Stimulated activated CD8-positive, alpha-beta memory T cell treated with anti-CD3 and anti-CD28 coated beads, Interleukin-2, amount 100 ng/mL, for 48 hours (primary cell): ENCODE results near the gene CAMK1D.

Source experiments
- DNase-seq, 2 donors: peaks; one replicate each; pipeline ENCODE4 v3.0.0-alpha.2; 2020; ENCODE audit warnings: low read depth in 2 of 2

CAMK1D gene

DNA sequence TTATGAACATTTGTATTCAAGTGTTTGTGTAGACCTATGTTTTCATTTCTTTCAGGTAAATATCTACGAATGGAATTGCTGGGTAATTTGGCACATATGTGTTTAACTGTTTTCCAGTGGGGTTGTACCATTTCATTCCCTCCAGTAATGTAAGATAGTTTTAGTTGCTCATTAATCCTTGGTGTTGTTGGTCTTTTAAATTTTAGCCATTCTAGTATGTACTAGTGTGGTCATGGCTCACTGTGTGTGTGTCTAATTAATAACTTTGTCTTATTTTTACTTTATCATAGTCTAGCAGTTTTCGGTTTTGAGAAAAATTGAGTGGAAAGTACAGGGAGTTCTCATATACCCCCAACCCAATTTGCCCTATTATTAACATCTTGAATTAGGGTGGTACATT, 278.8 kb downstream of the CAMK1D start:
- no peak for DNase-seq

DNA sequence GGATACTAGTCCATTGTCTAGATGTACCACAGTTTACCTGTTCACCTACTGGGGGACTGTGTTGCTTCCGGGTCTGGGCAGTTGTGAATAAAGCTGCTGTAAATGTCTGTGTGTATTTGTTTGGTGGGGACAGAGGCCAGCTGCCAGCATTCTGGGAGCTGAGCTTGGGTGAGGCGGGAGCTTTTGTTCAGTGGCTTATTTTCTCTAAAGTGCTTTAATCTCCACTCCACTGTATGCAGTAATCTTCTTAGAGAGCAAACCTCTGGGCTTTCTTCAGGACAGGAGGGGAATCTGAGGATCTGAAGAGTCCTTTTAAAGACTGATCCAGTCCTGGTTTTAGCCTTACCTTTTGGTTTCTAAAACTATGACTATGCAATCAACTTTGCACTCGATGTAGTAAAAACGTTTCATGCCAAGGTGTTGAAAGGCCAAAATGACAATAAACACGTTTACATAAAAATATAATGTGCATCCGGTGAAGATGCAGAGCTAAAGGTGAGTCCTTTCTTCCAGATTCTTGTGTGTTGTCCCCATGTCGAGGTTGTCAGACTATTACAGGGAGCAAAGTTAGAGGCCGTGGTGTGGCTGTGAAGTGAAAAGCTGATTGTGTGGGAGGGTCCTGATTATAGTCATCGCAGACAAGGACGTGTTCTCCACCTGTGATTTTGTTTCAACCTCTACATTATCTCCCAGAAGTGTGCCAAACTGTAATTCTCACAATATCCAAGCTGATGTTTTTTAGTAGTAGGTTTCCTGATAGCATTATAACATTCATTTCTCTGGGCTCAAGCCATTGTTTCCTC, 279.8 kb downstream of the CAMK1D start:
- no peak for DNase-seq

DNA sequence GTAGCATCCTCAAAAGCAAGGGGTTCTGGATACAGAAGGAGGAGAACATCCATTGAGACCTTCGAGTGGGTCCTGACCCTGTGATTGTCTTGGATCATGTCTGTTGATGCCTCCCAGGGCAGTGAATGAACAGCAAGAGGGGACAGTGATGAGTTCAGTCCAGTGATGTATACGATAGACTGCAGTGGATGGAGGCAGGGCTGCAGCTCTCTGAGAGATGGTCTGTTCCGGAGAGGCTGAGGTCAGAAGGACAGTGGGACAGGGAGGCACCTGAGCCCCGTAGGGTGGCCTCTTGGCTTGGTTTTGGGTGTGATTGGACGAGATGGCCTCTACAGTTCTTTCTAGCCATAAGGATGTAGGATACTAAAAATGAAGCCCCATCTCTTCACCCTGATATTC, 280.4 kb downstream of the CAMK1D start:
- DNase-seq = no peak

DNA sequence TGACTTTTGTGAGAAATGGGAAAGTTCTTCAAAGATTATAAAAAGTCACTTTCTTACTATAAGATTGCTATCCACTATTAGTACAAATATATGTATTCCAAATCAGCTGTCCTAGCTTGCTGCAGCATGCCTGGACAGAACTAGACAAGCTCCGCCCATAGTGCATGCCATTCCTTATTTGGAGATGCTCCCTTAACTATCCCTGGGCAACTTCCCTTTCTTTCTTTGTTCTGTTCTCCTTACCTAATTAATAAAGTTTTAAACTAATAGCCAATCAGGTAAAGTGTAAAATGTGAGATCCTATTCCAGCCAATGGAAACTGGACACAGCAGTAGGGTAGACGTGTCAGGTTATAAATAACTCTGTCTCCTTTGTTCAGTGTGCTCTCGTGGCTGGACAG, 281.9 kb downstream of the CAMK1D start:
- DNase-seq = no peak

DNA sequence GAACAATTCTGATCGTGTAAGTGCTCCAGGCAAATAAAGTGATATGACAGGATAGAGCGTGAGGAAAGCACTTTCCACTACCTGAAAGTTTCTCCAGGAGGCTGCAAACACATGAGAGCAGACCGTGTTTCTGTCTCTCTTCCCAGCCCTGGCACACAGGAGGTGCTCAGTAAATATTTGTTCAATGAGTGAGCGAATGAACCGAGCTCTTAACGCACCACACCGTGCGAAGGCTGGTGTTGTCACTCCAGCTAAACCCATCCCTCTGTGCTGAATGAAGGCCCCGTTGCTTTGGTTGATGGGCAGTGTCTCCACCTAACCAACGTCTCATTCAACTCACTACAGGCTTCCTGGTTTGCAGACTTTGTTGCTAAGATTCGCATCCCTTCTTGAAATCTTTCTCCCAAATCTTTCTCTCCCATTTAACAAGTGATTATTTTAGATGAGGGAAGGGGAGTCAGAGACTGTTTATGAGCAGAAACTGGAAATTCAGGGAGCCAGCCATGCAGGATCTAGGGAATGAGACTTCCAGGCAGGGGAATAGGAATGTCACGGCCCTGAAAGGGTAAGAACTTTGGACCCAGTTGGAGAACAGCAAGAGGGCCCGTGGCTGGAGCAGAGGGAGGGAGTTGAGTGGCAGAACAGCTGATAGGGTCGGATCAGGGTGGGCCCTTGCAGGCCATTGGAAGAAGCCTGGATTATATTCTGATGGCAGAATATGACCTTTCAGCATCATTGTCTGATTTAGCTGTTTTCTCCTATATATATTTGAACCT, 282.6 kb downstream of the CAMK1D start:
- no peak for DNase-seq

DNA sequence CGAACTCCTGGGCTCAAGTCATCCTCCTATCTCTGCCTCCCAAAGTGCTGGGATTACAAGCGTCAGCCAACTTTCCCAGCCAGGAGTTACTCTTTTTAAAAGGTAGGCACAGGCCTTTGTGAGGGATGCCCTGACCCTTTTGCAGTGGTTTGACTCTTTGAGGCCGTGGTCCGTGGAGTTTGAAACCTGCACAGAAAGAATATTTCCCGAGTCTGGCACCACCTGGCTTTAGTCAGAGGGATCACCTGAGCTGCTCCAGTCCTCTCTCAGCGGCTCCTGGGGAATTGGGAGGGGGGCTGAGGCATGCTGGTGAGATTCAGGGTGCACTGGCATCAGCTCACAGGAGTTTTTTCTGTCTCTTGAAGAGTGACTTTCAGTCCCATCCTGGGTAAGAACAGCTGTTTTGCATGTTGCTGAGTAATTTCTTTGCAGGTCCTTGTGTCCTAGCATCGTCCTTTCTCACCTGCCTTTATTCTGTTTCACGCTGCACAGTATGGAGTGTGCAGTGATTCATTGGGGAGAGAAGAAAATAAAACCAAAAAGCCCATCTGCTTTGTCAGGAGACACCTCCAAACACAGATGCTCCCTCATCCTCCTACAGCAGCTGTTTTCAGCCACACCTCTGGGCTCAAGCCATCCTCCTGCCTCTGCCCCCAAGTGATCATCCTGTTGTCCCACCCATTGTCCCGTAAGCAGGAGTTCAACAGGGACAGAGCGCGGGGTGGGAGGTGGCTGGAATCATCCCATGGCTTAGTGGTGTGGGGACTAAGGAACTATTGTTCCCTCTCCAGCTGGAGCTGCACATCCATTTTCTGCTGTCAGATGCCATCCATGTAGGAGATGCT, 284.7 kb downstream of the CAMK1D start:
- no peak for DNase-seq

DNA sequence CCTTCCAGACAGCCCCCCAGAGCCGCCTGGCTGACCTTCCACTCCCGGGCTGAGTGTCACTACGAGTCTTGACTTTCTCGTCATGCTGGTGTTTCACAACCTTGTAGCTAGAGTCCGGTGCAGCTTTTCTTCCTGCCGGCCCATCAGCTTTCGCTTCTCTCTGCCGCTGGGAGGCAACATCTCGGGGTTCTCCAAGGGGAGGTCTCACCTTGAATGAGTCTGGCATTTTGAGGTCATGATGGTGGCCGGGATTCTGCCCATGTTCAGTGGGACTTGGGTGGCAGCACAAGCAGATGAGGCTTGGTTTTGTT, 285.2 kb downstream of the CAMK1D start:
- DNase-seq = no peak

DNA sequence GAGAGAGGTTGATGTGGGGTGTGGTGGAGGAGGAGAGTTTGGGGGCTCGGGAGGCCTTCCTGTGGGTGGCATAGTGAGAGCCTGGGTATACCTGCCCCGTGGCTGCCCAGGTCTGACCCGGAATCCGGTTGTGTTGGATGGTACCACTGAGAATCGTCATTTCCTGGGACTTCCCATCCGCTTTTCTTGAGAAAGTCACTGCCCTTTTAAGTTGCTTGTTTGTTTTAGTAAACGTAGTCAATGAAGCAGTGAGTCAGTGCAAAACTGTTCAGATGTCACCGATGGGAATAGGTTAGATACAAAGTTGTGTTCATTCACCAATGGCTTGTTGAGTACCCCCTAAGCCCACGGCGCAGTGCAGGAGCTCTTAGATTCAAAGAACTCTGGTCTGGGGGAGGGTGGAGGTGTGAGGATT, 285.8 kb downstream of the CAMK1D start:
- DNase-seq = no peak

DNA sequence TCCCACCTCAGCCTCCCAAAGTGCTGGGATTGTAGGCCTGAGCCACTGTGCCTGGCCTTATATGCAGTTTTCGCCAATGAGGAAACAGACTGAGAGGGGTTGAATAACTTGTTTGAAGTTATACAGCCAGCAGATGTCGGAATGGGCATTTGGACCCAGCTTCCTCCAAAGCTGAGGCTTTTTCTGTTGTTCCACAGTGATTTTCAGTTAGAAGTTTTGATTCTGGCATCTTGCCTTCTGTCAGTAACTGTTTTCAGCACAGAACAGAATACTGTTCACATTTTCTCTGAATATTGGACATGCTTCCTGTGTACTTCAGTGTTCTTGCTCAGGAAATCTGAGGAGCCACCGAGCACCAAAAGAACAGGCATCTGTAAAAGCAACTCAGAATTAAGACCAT, 287.2 kb downstream of the CAMK1D start:
- DNase-seq = no peak

DNA sequence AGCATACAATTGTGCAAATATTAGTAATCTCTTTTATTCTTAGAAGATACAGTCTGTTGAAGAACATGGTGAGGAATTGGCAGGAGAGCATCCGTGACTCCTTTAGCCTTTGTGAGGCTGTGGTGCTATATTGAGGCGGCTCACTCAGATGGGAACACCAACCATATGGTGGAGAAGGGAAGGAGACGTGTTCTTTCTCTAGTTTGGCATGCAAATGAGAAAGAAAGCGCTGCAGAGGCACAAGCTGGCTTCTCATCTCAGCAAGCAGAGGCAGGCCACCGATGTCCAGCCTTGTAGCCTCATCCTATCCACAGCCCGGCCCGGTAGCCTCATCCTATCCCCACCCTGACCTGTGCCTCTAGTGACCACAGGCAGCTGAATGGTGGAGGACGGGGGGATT, 288.3 kb downstream of the CAMK1D start:
- no peak for DNase-seq

DNA sequence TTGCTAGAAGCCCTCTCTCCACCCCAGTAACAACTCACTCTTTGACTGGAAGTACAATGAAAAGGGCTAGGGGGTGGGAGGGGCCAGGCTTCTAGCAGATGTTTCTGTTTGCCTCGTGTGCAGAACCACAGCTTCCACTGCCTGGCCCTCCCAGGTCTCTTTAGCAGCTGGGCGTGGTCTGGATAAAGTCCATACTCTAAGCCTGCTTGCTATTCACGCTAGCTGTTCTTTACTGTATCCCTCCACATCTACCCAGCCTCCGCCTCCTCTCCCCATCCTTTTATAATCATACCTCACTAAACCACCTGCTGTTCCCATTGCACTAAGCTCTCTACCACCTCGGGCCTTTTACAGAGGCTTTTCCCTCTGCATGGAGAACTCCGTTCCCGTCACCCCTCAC, 288.8 kb downstream of the CAMK1D start:
- DNase-seq = no peak

DNA sequence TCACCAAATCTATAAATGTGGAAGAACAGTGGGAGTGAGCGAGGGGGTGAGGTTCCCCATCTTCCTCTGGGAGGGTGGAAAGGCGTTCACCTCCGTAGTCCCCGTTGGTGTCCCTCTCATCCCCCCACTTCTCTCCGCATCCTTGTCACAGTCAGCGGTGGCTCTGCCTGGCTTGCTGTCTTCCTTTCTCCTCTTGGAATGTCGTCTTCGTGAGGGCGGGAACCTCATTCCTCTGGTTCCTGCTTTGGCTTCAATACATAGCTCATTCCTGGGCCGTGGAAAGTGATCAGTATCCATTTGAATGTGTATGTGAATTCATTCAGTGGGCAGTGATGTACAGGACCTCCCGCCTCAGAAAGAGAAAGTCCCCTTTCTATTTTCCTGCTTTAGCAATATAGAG, 289.4 kb downstream of the CAMK1D start:
- no peak for DNase-seq

DNA sequence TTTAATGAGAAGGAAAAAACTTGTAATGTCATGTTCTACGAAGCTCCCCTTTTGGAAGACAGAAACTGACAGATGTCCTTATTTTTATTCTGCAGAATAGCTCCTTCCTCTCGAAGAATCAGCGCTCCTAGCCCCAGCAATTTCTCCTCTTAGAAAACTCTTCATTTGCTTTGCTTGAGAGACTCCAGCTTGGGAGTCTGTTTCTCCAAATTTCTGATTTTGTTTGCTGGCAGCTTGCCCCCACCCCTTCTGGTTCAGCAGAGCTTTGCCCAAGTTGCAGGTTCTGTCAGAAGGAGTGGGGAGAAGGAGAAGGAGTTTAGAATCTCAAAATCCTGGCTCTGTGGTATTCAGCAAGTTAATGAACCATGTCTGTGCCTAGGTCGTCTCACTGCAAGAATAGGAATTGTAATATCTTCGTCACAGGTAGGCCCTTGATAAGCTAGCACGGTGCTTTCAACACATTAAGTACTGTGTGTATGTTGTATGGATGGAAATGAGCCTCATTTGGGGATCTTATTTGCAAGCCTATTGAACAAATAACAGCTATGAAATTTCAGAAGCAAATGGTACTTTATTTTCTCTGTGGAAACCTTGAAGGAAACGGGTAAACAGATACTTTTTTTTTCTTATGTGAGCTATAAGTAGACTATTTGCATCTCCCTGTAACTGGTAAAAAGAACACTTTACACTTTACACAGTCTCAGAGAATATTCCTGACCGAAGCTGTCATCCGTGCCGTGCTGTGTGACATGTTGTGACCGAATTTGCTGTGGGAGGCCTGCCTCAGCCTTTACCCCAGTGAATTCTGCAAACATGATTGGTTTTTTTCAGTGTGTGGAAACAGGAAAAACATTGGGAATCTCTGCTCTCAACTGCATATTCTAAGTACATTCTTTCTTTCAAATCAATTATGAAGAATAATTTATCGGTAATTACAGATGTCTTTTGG, 290.9 kb downstream of the CAMK1D start:
- no peak for DNase-seq

DNA sequence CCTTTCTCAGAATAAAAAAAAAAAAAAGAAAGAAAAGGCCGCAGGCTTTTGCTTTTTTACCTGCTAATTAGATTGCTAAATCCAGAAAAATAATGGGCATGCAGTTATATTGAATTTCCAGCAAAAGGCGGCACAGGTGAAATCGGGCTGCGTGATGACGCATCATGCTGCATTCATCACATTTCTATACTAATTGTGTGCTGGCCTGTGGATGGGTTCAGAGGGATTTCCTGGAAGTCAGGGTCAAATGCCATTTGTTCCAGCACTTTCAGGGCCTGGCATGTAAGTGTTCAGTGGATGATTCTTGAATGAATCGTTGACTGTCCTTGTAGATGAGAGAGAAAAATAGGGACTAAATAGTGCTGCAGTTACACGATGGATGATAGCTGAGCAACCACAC, 292.7 kb downstream of the CAMK1D start:
- DNase-seq = no peak

DNA sequence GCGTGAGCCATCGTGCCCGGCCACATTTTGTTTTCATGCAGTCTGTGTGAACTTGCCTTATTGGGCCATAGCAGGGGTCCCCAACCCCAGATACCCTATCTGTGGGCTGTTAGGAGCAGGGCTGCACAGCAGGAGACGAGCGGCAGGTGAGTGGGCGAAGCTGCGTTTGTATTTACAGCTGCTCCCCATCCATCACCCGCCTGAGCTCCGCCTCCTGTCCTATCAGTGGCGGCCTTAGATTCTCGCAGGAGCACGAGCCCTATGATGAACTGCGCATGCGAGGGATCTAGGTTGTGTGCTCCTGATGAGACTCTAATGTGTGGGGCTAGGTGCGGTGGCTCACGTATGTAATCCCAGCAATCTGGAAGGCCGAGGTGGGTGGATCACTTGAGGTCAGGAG, 293.9 kb downstream of the CAMK1D start:
- no peak for DNase-seq

DNA sequence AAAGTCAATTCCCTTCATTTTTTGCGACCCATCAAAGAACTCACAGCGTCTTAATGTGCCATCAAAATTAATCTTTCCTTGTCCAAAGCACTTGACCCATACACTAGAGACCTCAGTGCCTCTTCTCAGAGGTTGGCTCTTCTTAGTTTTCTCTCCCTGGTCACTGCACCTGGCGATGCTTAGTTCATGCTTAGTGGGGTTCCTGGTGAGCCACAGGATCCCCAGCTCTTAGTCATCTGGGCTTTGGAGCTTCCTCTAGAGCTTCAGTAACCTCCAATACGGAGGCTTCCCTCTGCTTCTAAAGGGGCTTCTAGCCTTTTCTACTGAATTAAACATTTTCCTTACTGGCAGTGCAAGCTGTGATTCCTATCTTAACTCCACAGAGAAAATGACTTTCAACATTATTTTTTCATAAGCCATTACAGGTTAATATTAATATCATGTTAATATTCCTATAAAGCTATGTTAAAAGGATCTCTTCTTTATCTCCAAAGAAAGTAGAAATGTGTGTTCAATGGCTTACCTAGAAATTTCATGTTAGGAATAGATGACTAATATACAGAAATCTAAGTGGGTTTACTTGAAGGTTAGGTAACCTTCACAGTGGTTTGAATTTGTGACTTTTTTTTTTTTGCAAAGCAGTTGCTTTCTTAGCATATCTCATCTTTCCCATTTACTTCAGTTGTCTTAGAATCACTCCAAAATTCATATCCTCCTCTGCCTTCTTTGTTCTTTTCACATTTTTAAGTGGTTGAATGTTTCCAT, 295.2 kb downstream of the CAMK1D start:
- no peak for DNase-seq

DNA sequence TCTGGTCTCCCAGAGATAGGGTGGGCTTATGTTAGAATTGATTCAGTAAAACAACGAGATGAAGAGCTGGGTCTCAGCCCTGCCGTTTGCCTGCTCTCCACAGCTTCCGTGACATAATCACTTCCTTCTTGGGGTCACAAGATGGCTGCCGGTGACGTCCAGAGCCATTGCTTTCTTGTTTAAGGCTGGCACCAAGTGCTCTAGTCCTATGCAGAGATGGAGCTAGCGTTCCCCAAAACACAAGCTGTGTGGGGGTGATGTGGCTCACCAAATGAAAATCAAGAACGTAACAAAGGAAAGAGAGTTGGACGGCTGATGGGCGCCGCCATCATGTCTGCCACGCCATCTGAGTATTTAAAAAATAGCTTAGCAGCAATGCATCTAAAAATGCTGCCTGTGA, 296.1 kb downstream of the CAMK1D start:
- no peak for DNase-seq

DNA sequence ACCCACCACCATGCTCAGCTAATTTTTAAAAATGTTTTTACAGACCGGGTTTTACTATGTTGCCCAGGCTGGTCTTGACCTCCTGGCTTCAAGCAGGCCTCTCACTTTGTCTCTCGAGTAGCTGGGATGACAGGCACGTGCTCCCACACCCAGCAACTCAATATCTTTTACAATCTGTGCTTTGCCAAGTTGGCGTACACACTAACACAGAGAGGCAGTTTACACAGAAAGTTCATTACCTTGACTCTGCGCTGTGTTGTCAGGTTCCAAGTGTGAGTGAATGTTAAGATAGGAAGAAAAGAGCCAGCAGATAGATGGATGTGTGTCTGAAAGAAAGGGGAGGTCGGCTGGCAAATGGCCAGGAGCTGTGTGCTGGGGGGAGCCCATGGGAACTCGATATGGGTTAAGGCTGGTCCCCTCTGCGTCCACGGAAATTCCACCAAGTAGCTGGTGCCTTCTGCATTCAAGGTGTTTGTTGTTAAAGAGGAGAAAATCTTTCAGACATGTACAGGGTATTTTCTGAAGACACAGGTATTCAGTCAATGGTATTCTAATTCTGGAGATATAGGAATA, 299.8 kb downstream of the CAMK1D start:
- no peak for DNase-seq

DNA sequence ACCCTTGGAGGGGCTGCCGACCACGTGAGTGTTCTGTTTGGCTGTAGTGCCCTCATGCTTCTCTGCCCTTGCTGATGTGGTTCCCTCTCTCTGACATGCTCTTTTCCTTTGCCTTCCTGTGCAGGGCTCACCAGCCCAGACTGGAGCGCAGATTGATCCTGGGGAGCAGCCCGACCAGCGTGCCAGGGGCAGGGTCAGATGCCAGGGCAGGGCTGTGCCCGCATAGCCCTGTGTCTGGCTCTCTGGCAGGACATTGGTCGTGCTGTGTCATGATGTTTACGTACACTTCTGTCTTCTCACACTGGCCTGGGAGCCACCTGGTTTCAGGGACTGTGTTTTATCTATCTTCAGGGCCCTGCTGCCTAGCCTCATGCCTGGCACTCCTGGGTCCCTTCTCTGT, 300.8 kb downstream of the CAMK1D start:
- no peak for DNase-seq

DNA sequence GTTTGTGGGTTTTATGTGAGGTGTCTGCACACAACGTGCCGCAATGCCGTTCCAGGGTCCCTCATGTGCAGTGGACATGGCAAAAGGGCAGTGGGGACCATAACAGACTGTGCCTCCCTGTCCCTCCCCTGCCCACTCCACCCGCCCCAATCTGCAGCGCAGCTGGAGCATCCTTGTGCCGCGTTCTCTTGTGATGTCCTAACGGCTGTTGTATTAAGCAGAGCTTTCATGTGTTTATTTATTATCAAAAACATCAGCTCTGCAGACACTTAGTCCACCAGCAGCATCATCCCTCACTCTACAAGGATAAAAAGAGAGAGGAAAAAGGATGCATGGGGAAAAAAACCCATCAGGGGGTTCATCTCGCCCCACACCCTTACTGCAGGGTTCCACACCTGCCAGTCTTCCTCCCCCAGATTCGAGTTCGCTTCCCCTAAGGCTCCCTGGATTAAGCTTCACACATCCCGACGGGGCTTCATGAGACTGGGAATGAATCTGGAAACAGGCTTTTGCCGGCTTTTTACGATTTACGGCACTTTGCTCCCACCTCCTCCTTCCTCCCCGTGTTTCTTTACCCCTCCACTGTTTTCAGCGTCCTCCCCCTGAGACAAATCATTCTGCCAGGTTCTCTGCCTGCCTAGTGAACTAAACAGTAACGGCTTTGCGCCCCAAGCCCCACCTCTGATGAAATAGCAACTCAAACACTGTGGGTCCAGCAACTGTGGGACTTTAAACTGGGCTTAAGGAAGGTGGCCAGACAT, 301.4 kb downstream of the CAMK1D start:
- no peak for DNase-seq
